D721Med (cell line): ENCODE results near the gene AQP3.

Source experiments
- DNase-seq: peaks from one replicate; pipeline ENCODE4 v3.0.0; 2011; ENCODE audit warnings: low spot score; ENCODE audit not compliant: insufficient read length
- FAIRE-seq: peaks from 2 replicates; lab custom pipeline; 2011; peaks lifted over from hg19 to GRCh38; lab: Jason Lieb, UNC
- TF ChIP-seq, protein P1 (sequence below): IDR thresholded peaks from 2 replicates; pipeline ENCODE4 v1.5.1; 2012; ENCODE audit warnings: mild to moderate bottlenecking, control low read depth; ENCODE audit not compliant: insufficient read depth; ENCODE audit errors: missing control alignments

Gene AQP3

GRCh38 chr9:33446240-33446945, 1.0 kb downstream of the AQP3 start:
- TF ChIP-seq, protein P1, sequence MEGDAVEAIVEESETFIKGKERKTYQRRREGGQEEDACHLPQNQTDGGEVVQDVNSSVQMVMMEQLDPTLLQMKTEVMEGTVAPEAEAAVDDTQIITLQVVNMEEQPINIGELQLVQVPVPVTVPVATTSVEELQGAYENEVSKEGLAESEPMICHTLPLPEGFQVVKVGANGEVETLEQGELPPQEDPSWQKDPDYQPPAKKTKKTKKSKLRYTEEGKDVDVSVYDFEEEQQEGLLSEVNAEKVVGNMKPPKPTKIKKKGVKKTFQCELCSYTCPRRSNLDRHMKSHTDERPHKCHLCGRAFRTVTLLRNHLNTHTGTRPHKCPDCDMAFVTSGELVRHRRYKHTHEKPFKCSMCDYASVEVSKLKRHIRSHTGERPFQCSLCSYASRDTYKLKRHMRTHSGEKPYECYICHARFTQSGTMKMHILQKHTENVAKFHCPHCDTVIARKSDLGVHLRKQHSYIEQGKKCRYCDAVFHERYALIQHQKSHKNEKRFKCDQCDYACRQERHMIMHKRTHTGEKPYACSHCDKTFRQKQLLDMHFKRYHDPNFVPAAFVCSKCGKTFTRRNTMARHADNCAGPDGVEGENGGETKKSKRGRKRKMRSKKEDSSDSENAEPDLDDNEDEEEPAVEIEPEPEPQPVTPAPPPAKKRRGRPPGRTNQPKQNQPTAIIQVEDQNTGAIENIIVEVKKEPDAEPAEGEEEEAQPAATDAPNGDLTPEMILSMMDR: no peak
- no peak for FAIRE-seq
- DNase-seq: no peak

- no peak for DNase-seq
- no peak for FAIRE-seq
- TF ChIP-seq, protein P1: no peak
These were observed 1.8 kb downstream of the AQP3 start for GRCh38 chr9:33445389-33446239.

DNA sequence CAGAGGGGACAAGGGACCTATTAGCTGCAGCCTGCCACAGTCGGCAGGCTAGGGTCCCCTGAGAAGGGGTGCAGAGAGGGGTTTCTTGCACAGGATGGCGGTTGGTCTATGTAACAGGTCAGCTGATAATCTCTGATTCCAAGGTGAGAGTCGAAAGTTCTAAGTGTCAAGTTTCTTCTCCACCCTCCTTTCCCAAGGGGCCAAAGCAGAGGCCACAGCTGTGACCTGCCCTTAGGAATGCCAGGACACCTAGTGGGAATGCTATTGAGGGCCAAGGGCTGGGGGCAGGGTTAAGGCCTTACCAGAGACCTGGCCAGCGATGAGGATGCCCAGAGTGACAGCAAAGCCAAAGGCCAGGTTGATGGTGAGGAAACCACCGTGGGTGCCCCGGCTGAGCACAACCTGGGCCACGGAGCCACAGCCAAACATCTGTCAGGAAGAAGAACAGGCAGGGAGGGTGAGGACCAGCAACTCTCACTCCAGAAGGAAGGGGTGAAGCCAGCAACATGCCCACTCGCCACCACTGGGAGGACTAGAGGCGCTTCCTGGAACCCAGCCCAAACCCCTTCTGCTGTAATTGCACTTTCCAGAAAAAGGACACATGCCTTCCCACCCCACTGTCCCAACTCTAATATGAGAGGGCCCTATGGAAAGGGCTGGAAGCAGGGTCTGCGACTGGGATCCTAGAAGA, 3.8 kb downstream of the AQP3 start:
- TF ChIP-seq, protein P1: no peak
- DNase-seq: no peak
- FAIRE-seq: no peak

GRCh38 chr9:33443047-33443446, 4.3 kb downstream of the AQP3 start:
- TF ChIP-seq, protein P1: no peak
- DNase-seq (no peak), FAIRE-seq (no peak)

GRCh38 chr9:33442125-33442524, 5.3 kb downstream of the AQP3 start:
- DNase-seq (no peak), FAIRE-seq (no peak)
- TF ChIP-seq, protein P1: no peak

GRCh38 chr9:33440609-33441008, 6.8 kb downstream of the AQP3 start:
- no peak for FAIRE-seq
- TF ChIP-seq, protein P1: no peak
- no peak for DNase-seq
